WTC11 (cell line): ENCODE results near the gene TAPT1.

Source experiments
- CTCF ChIP-seq: fragments of 200-600 bp; IDR thresholded peaks from 2 replicates; pipeline ENCODE4 v1.8.0; 2022; ENCODE audit warnings: antibody characterized with exemption
- IRF2 ChIP-seq: sonication (generic); formaldehyde crosslinking; IDR thresholded peaks from 2 replicates; pipeline ENCODE4 v1.8.0; 2022; ENCODE audit warnings: low read depth, missing genetic modification reagents, borderline replicate concordance

GRCh38 chr4:16248605-16249004, 22.3 kb upstream of the TAPT1 start:
- TF ChIP-seq IRF2 (CRISPR knock-in tag) (no peak), CTCF (no peak)
